HG02678 (cell line): ENCODE measurements around the gene KCNQ5.

Experiments
- ATAC-seq: cut with Tn5 transposase; IDR thresholded peaks from one replicate; pipeline ENCODE4 v1.9.1; 2021; ENCODE audit warnings: mild to moderate bottlenecking, moderate library complexity; ENCODE audit not compliant: unreplicated experiment

KCNQ5 gene

GRCh38 chr6:72789145-72789544 is 167.3 kb downstream of the KCNQ5 start:
- no peak for ATAC-seq

- no peak for ATAC-seq
Measured at GRCh38 chr6:72792692-72793091, 170.8 kb downstream of the KCNQ5 start.

GRCh38 chr6:72793641-72794395 is 172.0 kb downstream of the KCNQ5 start:
- ATAC-seq: no peak

- no peak for ATAC-seq
Measured at GRCh38 chr6:72798196-72798595, 176.3 kb downstream of the KCNQ5 start.

- ATAC-seq: no peak
Measured at GRCh38 chr6:72809746-72810379, 188.0 kb downstream of the KCNQ5 start.

GRCh38 chr6:72810571-72811280 is 188.9 kb downstream of the KCNQ5 start:
- no peak for ATAC-seq

- ATAC-seq: no peak
Measured at GRCh38 chr6:72811971-72812421, 190.1 kb downstream of the KCNQ5 start.

- ATAC-seq: no peak
Measured at GRCh38 chr6:72813807-72814596, 192.1 kb downstream of the KCNQ5 start.

- ATAC-seq: no peak
Measured at GRCh38 chr6:72816022-72816421, 194.2 kb downstream of the KCNQ5 start.

GRCh38 chr6:72817208-72817607 is 195.3 kb downstream of the KCNQ5 start:
- ATAC-seq: no peak

- no peak for ATAC-seq
Measured at GRCh38 chr6:72819609-72820008, 197.7 kb downstream of the KCNQ5 start.

- ATAC-seq: no peak
Measured at GRCh38 chr6:72820153-72820552, 198.3 kb downstream of the KCNQ5 start.

- ATAC-seq: no peak
Measured at GRCh38 chr6:72820906-72821305, 199.0 kb downstream of the KCNQ5 start.

- no peak for ATAC-seq
Measured at GRCh38 chr6:72822023-72822422, 200.2 kb downstream of the KCNQ5 start.

- ATAC-seq: no peak
Measured at GRCh38 chr6:72822691-72823090, 200.8 kb downstream of the KCNQ5 start.

- peak; percentile 71 for ATAC-seq
Measured at GRCh38 chr6:72824833-72825232, 203.0 kb downstream of the KCNQ5 start.

- peak; percentile 30 for ATAC-seq
Measured at GRCh38 chr6:72825315-72825911, 203.5 kb downstream of the KCNQ5 start.

- ATAC-seq: no peak
Measured at GRCh38 chr6:72826037-72826436, 204.2 kb downstream of the KCNQ5 start.

GRCh38 chr6:72826744-72827438 is 205.0 kb downstream of the KCNQ5 start:
- no peak for ATAC-seq

- no peak for ATAC-seq
Measured at GRCh38 chr6:72828904-72829303, 207.0 kb downstream of the KCNQ5 start.
